SK-N-SH (cell line): ENCODE measurements around the gene PLD2. TPM values are rescaled to one million over a fixed set of nuclear protein-coding genes. Genes with fewer than 3 reads are reported as not detected.

Source experiments
- CTCF ChIA-PET: fragments of 300-600, 350-600 bp; formaldehyde crosslinking; extraction: SDS; loops from one replicate; lab custom pipeline; 2021; lab: Yijun Ruan, JAX
- POLR2A ChIA-PET: fragments of 350-600 bp; sonication (Branson Sonifier 250); formaldehyde crosslinking; extraction: SDS; loops from one replicate; lab custom pipeline; 2020; ENCODE audit warnings: antibody characterized with exemption, inconsistent platforms; lab: Yijun Ruan, JAX
- DNase-seq: peaks from one replicate; pipeline ENCODE4 v3.0.0; 2012
- H2AFZ ChIP-seq: fragments of 200-600 bp; sonication (generic); 2 replicates; pipeline ENCODE4 v1.8.1; 2016; ENCODE audit warnings: antibody characterized with exemption, mild to moderate bottlenecking, low read depth
- H3F3A ChIP-seq: fragments of 200-600 bp; sonication (generic); replicated peaks from 2 replicates; pipeline ENCODE3; 2016; ENCODE audit warnings: antibody characterized with exemption, mild to moderate bottlenecking; ENCODE audit not compliant: insufficient read depth
- H3K27ac ChIP-seq, 2 experiments: fragments of 200-500 bp in 1 of 2; fragments of 200-600 bp in 1 of 2; sonication (Bioruptor generic) in 1 of 2; sonication (generic), shearing (Covaris generic) in 1 of 2; 2 replicates each; pipeline versions ENCODE4 v1.5.1 to v1.6.1; 2014 to 2016; ENCODE audit warnings: low read depth in 2 of 2, inconsistent platforms in 1 of 2, low read length in 1 of 2, mild to moderate bottlenecking in 1 of 2, mixed read lengths in 1 of 2
- H3K27me3 ChIP-seq: fragments of 200-600 bp; sonication (generic), shearing (Covaris generic); 2 replicates; pipeline ENCODE4 v1.6.1; 2016; ENCODE audit warnings: mixed run types; ENCODE audit not compliant: insufficient read depth
- H3K36me3 ChIP-seq, 2 experiments: fragments of 200-500 bp in 1 of 2; fragments of 200-600 bp in 1 of 2; sonication (Bioruptor generic) in 1 of 2; sonication (generic) in 1 of 2; replicated peaks in 1 of 2; 2 replicates each; pipeline versions ENCODE3 to v1.5.1; 2014 to 2016; ENCODE audit warnings: low read length in 1 of 2, mild to moderate bottlenecking in 1 of 2; ENCODE audit not compliant: insufficient read depth in 2 of 2, control insufficient read depth in 1 of 2
- H3K4me1 ChIP-seq, 2 experiments: fragments of 200-500 bp in 1 of 2; fragments of 200-600 bp in 1 of 2; sonication (Bioruptor generic) in 1 of 2; sonication (generic), shearing (Covaris generic) in 1 of 2; 2 replicates each; pipeline versions ENCODE4 v1.5.1 to v1.6.1; 2014 to 2016; ENCODE audit warnings: low read depth in 1 of 2, low read length in 1 of 2, mixed run types in 1 of 2; ENCODE audit not compliant: insufficient read depth in 2 of 2, control insufficient read depth in 1 of 2
- H3K4me2 ChIP-seq: fragments of 200-600 bp; sonication (generic), shearing (Covaris generic); 2 replicates; pipeline ENCODE4 v1.6.1; 2017; ENCODE audit warnings: mixed run types
- H3K4me3 ChIP-seq, 2 experiments: fragments of 200-500 bp in 1 of 2; fragments of 200-600 bp in 1 of 2; sonication (Bioruptor generic) in 1 of 2; sonication (generic), shearing (Covaris generic) in 1 of 2; 2 replicates each; pipeline versions ENCODE4 v1.5.1 to v1.8.1; 2014 to 2016; ENCODE audit warnings: low read depth in 2 of 2, inconsistent platforms in 1 of 2, low read length in 1 of 2, mild to moderate bottlenecking in 1 of 2, mixed read lengths in 1 of 2, moderate library complexity in 1 of 2
- H3K79me2 ChIP-seq: fragments of 200-600 bp; sonication (generic); 2 replicates; pipeline ENCODE4 v1.8.1; 2017; ENCODE audit warnings: mild to moderate bottlenecking; ENCODE audit not compliant: insufficient read depth
- H3K9ac ChIP-seq: fragments of 200-600 bp; sonication (generic); 2 replicates; pipeline ENCODE4 v1.6.1; 2017; ENCODE audit warnings: mixed run types
- H3K9me2 ChIP-seq: fragments of 200-600 bp; sonication (generic); 2 replicates; pipeline ENCODE4 v1.6.1; 2017; ENCODE audit warnings: mixed run types
- H3K9me3 ChIP-seq: fragments of 200-600 bp; sonication (generic); 2 replicates; pipeline ENCODE4 v1.6.1; 2017; ENCODE audit warnings: mixed run types, mild to moderate bottlenecking, moderate library complexity
- H4K20me1 ChIP-seq: fragments of 200-600 bp; sonication (generic); 2 replicates; pipeline ENCODE4 v1.6.1; 2017; ENCODE audit warnings: mild to moderate bottlenecking, mixed run types; ENCODE audit not compliant: insufficient read depth
- EP300 ChIP-seq, 2 experiments: IDR thresholded peaks; 2 replicates each; pipeline versions ENCODE4 v1.4.0 to v1.6.1; 2012; ENCODE audit warnings: borderline replicate concordance in 1 of 2, low read depth in 1 of 2, low read length in 1 of 2
- FOXM1 ChIP-seq: IDR thresholded peaks from 2 replicates; pipeline ENCODE4 v1.4.0; 2012; ENCODE audit warnings: low read depth, mild to moderate bottlenecking
- GABPA ChIP-seq: IDR thresholded peaks from 2 replicates; pipeline ENCODE4 v1.4.0; 2012; ENCODE audit warnings: low read depth, mild to moderate bottlenecking
- GATA2 ChIP-seq: sonication (generic); formaldehyde crosslinking; IDR thresholded peaks from 2 replicates; pipeline ENCODE4 v1.5.0; 2020; ENCODE audit warnings: mild to moderate bottlenecking, missing genetic modification reagents
- JUND ChIP-seq: IDR thresholded peaks from 2 replicates; pipeline ENCODE4 v1.4.0; 2012
- MXI1 ChIP-seq: IDR thresholded peaks from 2 replicates; pipeline ENCODE4 v1.6.1; 2012; ENCODE audit warnings: mild to moderate bottlenecking, low read depth, low read length, improper control_type of control experiment
- NFIC ChIP-seq: IDR thresholded peaks from 2 replicates; pipeline ENCODE4 v1.4.0; 2012; ENCODE audit warnings: borderline replicate concordance
- RAD21 ChIP-seq: IDR thresholded peaks from 2 replicates; pipeline ENCODE4 v1.6.1; 2012; ENCODE audit warnings: mild to moderate bottlenecking, low read length
- RCOR1 ChIP-seq: fragments of 150-350 bp; IDR thresholded peaks from 2 replicates; pipeline ENCODE4 v1.6.1; 2017; ENCODE audit warnings: antibody characterized with exemption, low read length
- RFX5 ChIP-seq: IDR thresholded peaks from 2 replicates; pipeline ENCODE4 v1.6.1; 2012; ENCODE audit warnings: mild to moderate bottlenecking, improper control_type of control experiment, low read length
- TAF1 ChIP-seq: IDR thresholded peaks from 2 replicates; pipeline ENCODE4 v1.6.1; 2012; ENCODE audit warnings: low read depth, mild to moderate bottlenecking, low read length, moderate library complexity, borderline replicate concordance
- TCF12 ChIP-seq: IDR thresholded peaks from 2 replicates; pipeline ENCODE4 v1.4.0; 2012
- WGBS: methylation state at CpG from one replicate; pipeline ENCODE4 v1.1.6; 2017; ENCODE audit warnings: low lambda C conversion rate; 5-methylcytosine and 5-hydroxymethylcytosine counted together
- polyA plus RNA-seq, 3 experiments: library from polyadenylated mRNA; depleted of rRNA; stranded (reverse); fragments of >200 nt; gene quantifications; 2 replicates each; pipeline ENCODE4 v1.2.3, GENCODE V29; 2012
- TF ChIP-seq, protein P1 (sequence below): IDR thresholded peaks from 2 replicates; pipeline ENCODE4 v1.4.0; 2012; ENCODE audit warnings: low read depth
- TF ChIP-seq, protein P2 (sequence below): IDR thresholded peaks from 2 replicates; pipeline ENCODE4 v1.4.0; 2012; ENCODE audit warnings: low read depth, borderline replicate concordance
- TF ChIP-seq, protein P3 (sequence below): fragments of 150-350 bp; IDR thresholded peaks from 2 replicates; pipeline ENCODE4 v1.6.1; 2016; ENCODE audit warnings: mild to moderate bottlenecking, low read depth, low read length
- TF ChIP-seq, protein P4 (sequence below): fragments of 200-600 bp; sonication (generic); IDR thresholded peaks from 2 replicates; pipeline ENCODE4 v1.6.1; 2017; ENCODE audit warnings: antibody characterized with exemption, mild to moderate bottlenecking, moderate library complexity
- TF ChIP-seq, protein P5 (sequence below): fragments of 150-350 bp; IDR thresholded peaks from 2 replicates; pipeline ENCODE4 v1.6.1; 2017; ENCODE audit warnings: antibody characterized with exemption, low read length, low read depth, borderline replicate concordance
- TF ChIP-seq, protein P6 (sequence below): IDR thresholded peaks from 2 replicates; pipeline ENCODE4; 2012

The PLD2 gene
- polyA plus RNA-seq, 1 of the 3 experiments (the other 2 are of a cell fraction) = 42.5 TPM

GRCh38 chr17:4764595-4764994 is 42.4 kb upstream of the PLD2 start:
- no peaks in the 10 kb centered on the region for H3K79me2 ChIP-seq
- no peaks in the 10 kb centered on the region for H3K9me2 ChIP-seq
- H4K20me1 ChIP-seq = no peaks in the 10 kb centered on the region
- ChIA-PET CTCF (interaction anchor here (0.8 to 1.4 kb wide), 3 partner anchors 11 to 117 kb away, joined by 3 to 4 read pairs (median 3); no protein-coding TSS in a partner anchor), POLR2A (no interaction called here)
- H3K4me1 ChIP-seq = no peaks in the 10 kb centered on the region
- no peaks in the 10 kb centered on the region for H3F3A ChIP-seq
- DNase-seq = no peak
- TF ChIP-seq, protein P1, sequence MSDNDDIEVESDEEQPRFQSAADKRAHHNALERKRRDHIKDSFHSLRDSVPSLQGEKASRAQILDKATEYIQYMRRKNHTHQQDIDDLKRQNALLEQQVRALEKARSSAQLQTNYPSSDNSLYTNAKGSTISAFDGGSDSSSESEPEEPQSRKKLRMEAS = no peak
- TF ChIP-seq FOXM1 (no peak), TCF12 (no peak)
- TF ChIP-seq, protein P2, sequence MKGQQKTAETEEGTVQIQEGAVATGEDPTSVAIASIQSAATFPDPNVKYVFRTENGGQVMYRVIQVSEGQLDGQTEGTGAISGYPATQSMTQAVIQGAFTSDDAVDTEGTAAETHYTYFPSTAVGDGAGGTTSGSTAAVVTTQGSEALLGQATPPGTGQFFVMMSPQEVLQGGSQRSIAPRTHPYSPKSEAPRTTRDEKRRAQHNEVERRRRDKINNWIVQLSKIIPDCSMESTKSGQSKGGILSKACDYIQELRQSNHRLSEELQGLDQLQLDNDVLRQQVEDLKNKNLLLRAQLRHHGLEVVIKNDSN = no peak
- no peak overlapping the region for H3K4me3 ChIP-seq
- H2AFZ ChIP-seq = no peak overlapping the region
- no peaks in the 10 kb centered on the region for H3K9me3 ChIP-seq
- H3K4me2 ChIP-seq = no peak overlapping the region
- no peak overlapping the region for H3K9ac ChIP-seq
- no peaks in the 10 kb centered on the region for H3K36me3 ChIP-seq
- WGBS = 46% methylated on average over 3 of the region's 3 CpGs
- peaks cover 30% of the 10 kb centered on the region; the same call in 1 of the 2 replicates for H3K27me3 ChIP-seq
- no peak overlapping the region for H3K27ac ChIP-seq

DNA sequence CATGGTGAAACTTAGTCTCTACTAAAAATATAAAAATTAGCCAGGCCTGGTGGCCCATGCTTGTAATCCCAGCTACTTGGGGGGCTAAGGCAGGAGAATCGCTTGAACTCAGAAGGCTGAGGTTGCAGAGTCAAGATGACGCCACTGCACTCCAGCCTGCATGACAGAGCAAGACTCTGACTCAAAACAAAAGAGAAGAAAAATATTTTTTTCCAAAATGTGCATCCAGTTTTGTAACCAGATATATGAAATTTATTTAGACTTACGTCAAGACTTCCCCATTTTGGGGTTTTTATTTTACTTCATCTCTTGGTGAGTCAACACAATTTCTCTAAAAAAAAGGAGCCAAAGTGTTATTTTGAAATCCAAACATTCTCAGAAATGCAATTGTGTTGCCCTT is 40.8 kb upstream of the PLD2 start:
- Histone ChIP-seq H3F3A (no peaks in the 10 kb centered on the region), H3K9me3 (no peaks in the 10 kb centered on the region), H3K27ac (no peak overlapping the region), H3K4me2 (no peak overlapping the region), H3K79me2 (no peaks in the 10 kb centered on the region), H4K20me1 (no peaks in the 10 kb centered on the region), H3K4me1 (no peaks in the 10 kb centered on the region), H3K4me3 (no peak overlapping the region), H3K9ac (no peak overlapping the region), H3K27me3 (peaks cover 31% of the 10 kb centered on the region; the same call in 1 of the 2 replicates), H3K9me2 (no peaks in the 10 kb centered on the region), H3K36me3 (no peaks in the 10 kb centered on the region), H2AFZ (no peak overlapping the region)
- WGBS = 50% methylated on average over 3 of the region's 3 CpGs
- ChIA-PET CTCF (interaction anchor here (0.9 to 1.5 kb wide), 2 partner anchors 115 to 137 kb away, joined by 3 read pairs; partner anchors contain the start of gene CHRNE), POLR2A (no interaction called here)
- DNase-seq = no peak
- no peak for TF ChIP-seq RCOR1
- TF ChIP-seq, protein P3, sequence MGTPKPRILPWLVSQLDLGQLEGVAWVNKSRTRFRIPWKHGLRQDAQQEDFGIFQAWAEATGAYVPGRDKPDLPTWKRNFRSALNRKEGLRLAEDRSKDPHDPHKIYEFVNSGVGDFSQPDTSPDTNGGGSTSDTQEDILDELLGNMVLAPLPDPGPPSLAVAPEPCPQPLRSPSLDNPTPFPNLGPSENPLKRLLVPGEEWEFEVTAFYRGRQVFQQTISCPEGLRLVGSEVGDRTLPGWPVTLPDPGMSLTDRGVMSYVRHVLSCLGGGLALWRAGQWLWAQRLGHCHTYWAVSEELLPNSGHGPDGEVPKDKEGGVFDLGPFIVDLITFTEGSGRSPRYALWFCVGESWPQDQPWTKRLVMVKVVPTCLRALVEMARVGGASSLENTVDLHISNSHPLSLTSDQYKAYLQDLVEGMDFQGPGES = no peak
- TF ChIP-seq, protein P4, sequence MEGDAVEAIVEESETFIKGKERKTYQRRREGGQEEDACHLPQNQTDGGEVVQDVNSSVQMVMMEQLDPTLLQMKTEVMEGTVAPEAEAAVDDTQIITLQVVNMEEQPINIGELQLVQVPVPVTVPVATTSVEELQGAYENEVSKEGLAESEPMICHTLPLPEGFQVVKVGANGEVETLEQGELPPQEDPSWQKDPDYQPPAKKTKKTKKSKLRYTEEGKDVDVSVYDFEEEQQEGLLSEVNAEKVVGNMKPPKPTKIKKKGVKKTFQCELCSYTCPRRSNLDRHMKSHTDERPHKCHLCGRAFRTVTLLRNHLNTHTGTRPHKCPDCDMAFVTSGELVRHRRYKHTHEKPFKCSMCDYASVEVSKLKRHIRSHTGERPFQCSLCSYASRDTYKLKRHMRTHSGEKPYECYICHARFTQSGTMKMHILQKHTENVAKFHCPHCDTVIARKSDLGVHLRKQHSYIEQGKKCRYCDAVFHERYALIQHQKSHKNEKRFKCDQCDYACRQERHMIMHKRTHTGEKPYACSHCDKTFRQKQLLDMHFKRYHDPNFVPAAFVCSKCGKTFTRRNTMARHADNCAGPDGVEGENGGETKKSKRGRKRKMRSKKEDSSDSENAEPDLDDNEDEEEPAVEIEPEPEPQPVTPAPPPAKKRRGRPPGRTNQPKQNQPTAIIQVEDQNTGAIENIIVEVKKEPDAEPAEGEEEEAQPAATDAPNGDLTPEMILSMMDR = no peak
- TF ChIP-seq, protein P5, sequence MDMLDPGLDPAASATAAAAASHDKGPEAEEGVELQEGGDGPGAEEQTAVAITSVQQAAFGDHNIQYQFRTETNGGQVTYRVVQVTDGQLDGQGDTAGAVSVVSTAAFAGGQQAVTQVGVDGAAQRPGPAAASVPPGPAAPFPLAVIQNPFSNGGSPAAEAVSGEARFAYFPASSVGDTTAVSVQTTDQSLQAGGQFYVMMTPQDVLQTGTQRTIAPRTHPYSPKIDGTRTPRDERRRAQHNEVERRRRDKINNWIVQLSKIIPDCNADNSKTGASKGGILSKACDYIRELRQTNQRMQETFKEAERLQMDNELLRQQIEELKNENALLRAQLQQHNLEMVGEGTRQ = no peak
- TF ChIP-seq GATA2 (CRISPR knock-in tag) = no peak
- TF ChIP-seq GABPA = no peak
- TF ChIP-seq TAF1 = no peak
- no peak for TF ChIP-seq NFIC
- no peak for TF ChIP-seq EP300 (IDR thresholded peaks at IDR 0.05; ENCODE audit: borderline replicate concordance in 1 of 2, low read depth in 1 of 2, low read length in 1 of 2)
- TF ChIP-seq, protein P6, sequence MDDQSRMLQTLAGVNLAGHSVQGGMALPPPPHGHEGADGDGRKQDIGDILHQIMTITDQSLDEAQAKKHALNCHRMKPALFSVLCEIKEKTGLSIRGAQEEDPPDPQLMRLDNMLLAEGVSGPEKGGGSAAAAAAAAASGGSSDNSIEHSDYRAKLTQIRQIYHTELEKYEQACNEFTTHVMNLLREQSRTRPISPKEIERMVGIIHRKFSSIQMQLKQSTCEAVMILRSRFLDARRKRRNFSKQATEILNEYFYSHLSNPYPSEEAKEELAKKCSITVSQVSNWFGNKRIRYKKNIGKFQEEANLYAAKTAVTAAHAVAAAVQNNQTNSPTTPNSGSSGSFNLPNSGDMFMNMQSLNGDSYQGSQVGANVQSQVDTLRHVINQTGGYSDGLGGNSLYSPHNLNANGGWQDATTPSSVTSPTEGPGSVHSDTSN = no peak
- no peak for TF ChIP-seq MXI1
- TF ChIP-seq RAD21 = no peak
- TF ChIP-seq, protein P2 = no peak
- no peak for TF ChIP-seq JUND
- no peak for TF ChIP-seq RFX5
